Activated CD4-positive, alpha-beta T cell treated with anti-CD3 and anti-CD28 coated beads for 36 hours (primary cell): ENCODE results near the gene ZKSCAN1. TPM values are rescaled to one million over a fixed set of nuclear protein-coding genes. Genes with fewer than 3 reads are reported as not detected.

ENCODE experiments used
- ATAC-seq: fragments of 200-7000 bp; cut with Tn5 transposase; one replicate; pipeline ENCODE4 v1.10.0; 2021; ENCODE audit warnings: mild to moderate bottlenecking, moderate library complexity
- CTCF ChIA-PET: fragments of 350-600 bp; sonication (Branson Sonifier 250); formaldehyde crosslinking; loops from one replicate; lab custom pipeline; 2021; ENCODE audit warnings: antibody characterized with exemption; lab: Charles Lee
- POLR2A ChIA-PET: fragments of 350-600 bp; sonication (Branson Sonifier 250); formaldehyde crosslinking; loops from one replicate; lab custom pipeline; 2021; ENCODE audit warnings: antibody characterized with exemption, inconsistent platforms; lab: Charles Lee
- DNase-seq: peaks from one replicate; pipeline ENCODE4 v3.0.0-alpha.2; 2020
- H3K27ac Mint-ChIP-seq: one replicate; pipeline ENCODE4 v1.8.0; 2021; ENCODE audit warnings: mixed read lengths
- H3K27me3 Mint-ChIP-seq: one replicate; pipeline ENCODE4 v1.8.0; 2021; ENCODE audit warnings: mixed read lengths
- H3K36me3 Mint-ChIP-seq: one replicate; pipeline ENCODE4 v1.8.0; 2021; ENCODE audit warnings: low read depth, mixed read lengths
- H3K4me1 Mint-ChIP-seq: one replicate; pipeline ENCODE4 v1.8.0; 2021; ENCODE audit warnings: mixed read lengths
- H3K4me3 Mint-ChIP-seq: one replicate; pipeline ENCODE4 v1.8.0; 2021; ENCODE audit warnings: mild to moderate bottlenecking, moderate library complexity, mixed read lengths
- H3K9me3 Mint-ChIP-seq: one replicate; pipeline ENCODE4 v1.8.0; 2021; ENCODE audit warnings: low read depth, mixed read lengths
- intact Hi-C, 2 experiments: fragments of 100-400 bp; cut with DNase I in 1 of 2; cut with micrococcal nuclease in 1 of 2; formaldehyde crosslinking; loops; one replicate each; pipeline versions ENCODE4 v1.14.2 to v1.15.1; 2022 to 2024; cut with DNase I, micrococcal nuclease
- total RNA-seq, 2 experiments: library from RNA; stranded (reverse); gene quantifications; one replicate each; pipeline ENCODE4 v1.2.3, GENCODE V29; 2021

The ZKSCAN1 gene
- total RNA-seq, 2 experiments from 2014 or later = 45.2 to 62.9 TPM

- peaks cover 66% of the 10 kb centered on the region for H3K4me1 Mint-ChIP-seq
- ChIA-PET POLR2A (no interaction called here), CTCF (interaction anchor here (0.7 to 1.2 kb wide), 4 partner anchors 25 to 104 kb away, joined by 3 to 6 read pairs (median 3); no protein-coding TSS in a partner anchor)
- peaks cover 32% of the 10 kb centered on the region for H3K36me3 Mint-ChIP-seq
- H3K9me3 Mint-ChIP-seq = no peaks in the 10 kb centered on the region
- ATAC-seq (no peak), DNase-seq (no peak)
- H3K4me3 Mint-ChIP-seq = no peak overlapping the region
- intact Hi-C loops = loop anchor here (5.0 to 10.0 kb wide), 3 partner anchors 35 to 528 kb away; partner anchors contain the start of gene ZNF3 (in 1 of the 2)
- peak overlapping the region; percentile 5 for H3K27ac Mint-ChIP-seq
- no peaks in the 10 kb centered on the region for H3K27me3 Mint-ChIP-seq
Observed at GRCh38 chr7:100017300-100017699, 1.9 kb downstream of the ZKSCAN1 start.

GRCh38 chr7:100017875-100018274, 2.5 kb downstream of the ZKSCAN1 start:
- Mint-ChIP-seq H3K4me3 (no peak overlapping the region), H3K4me1 (peaks cover 66% of the 10 kb centered on the region), H3K27me3 (no peaks in the 10 kb centered on the region), H3K36me3 (peaks cover 34% of the 10 kb centered on the region), H3K27ac (peak overlapping the region; percentile 34), H3K9me3 (no peaks in the 10 kb centered on the region)
- ChIA-PET CTCF (interaction anchor here (1.2 kb wide), 1 partner anchor 105 kb away, joined by 3 read pairs; no protein-coding TSS in a partner anchor), POLR2A (no interaction called here)
- DNase-seq (no peak), ATAC-seq (no peak)
- intact Hi-C loops = loop anchor here (5.0 to 10.0 kb wide), 3 partner anchors 34 to 527 kb away; partner anchors contain the start of gene ZNF3 (in 1 of the 2)

GRCh38 chr7:100019908-100020307, 4.5 kb downstream of the ZKSCAN1 start:
- ChIA-PET CTCF (interaction anchor here (1.0 to 1.4 kb wide), 3 partner anchors 13 to 106 kb away, joined by 3 to 4 read pairs (median 3); no protein-coding TSS in a partner anchor), POLR2A (interaction anchor here (0.6 to 1.0 kb wide), 2 partner anchors 30 to 71 kb away, joined by 3 read pairs; no protein-coding TSS in a partner anchor)
- peak; percentile 43 for ATAC-seq
- H3K36me3 Mint-ChIP-seq = peaks cover 52% of the 10 kb centered on the region
- H3K27me3 Mint-ChIP-seq = no peaks in the 10 kb centered on the region
- peaks cover 67% of the 10 kb centered on the region for H3K4me1 Mint-ChIP-seq
- intact Hi-C loops = loop anchor here (2.0 to 10.0 kb wide), 4 partner anchors 23 to 525 kb away; partner anchors contain the start of gene ZNF3 (in 1 of the 2)
- peak overlapping the region; percentile 1 for H3K4me3 Mint-ChIP-seq
- no peaks in the 10 kb centered on the region for H3K9me3 Mint-ChIP-seq
- H3K27ac Mint-ChIP-seq = peak overlapping the region; percentile 55
- DNase-seq = peak; percentile 42

DNA sequence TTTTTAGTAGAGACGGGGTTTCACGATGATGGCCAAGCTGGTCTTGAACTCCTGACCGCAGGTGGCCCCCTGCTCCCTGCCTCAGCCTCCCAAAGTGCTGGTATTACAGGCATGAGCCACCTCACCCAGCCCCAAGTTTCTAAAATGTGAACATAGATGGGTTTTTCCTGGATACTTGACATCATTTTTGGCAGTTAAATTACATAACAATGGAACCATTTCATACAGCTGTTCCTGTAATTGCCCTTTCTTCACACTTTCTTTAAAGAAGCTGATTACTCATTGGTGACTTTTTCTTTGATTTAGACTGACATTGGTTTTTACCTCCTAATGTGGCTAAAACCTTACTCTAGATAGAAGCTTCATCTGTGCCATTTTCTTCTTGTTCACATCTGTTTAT, 5.9 kb downstream of the ZKSCAN1 start:
- Mint-ChIP-seq H3K27ac (peak overlapping the region; percentile 47), H3K27me3 (no peaks in the 10 kb centered on the region), H3K4me3 (no peak overlapping the region), H3K9me3 (no peaks in the 10 kb centered on the region), H3K4me1 (peaks cover 69% of the 10 kb centered on the region), H3K36me3 (peaks cover 60% of the 10 kb centered on the region)
- ChIA-PET POLR2A (interaction anchor here (0.6 kb wide), 1 partner anchor 203 kb away, joined by 5 read pairs; no protein-coding TSS in a partner anchor), CTCF (interaction anchor here (0.5 to 2.6 kb wide), 8 partner anchors 12 to 252 kb away, joined by 3 to 9 read pairs (median 3); no protein-coding TSS in a partner anchor)
- intact Hi-C loops = loop anchor here in 1 of 2 experiments (2.0 kb wide), 1 partner anchor 22 kb away; no protein-coding TSS in a partner anchor
- peak; percentile 29 for DNase-seq
- ATAC-seq = peak; percentile 57

- ChIA-PET POLR2A (no interaction called here), CTCF (interaction anchor here (1.2 to 2.6 kb wide), 3 partner anchors 29 to 95 kb away, joined by 3 to 9 read pairs (median 5); no protein-coding TSS in a partner anchor)
- Mint-ChIP-seq H3K4me1 (peaks cover 59% of the 10 kb centered on the region), H3K27me3 (no peaks in the 10 kb centered on the region), H3K4me3 (no peak overlapping the region), H3K9me3 (no peaks in the 10 kb centered on the region), H3K27ac (peak overlapping the region; percentile 67), H3K36me3 (peaks cover 57% of the 10 kb centered on the region)
- DNase-seq = no peak
- intact Hi-C loops = no loop called here
- ATAC-seq = no peak
Observed at GRCh38 chr7:100022621-100023020, 7.2 kb downstream of the ZKSCAN1 start.

- intact Hi-C loops = no loop called here
- no peak for DNase-seq
- Mint-ChIP-seq H3K36me3 (peaks cover 54% of the 10 kb centered on the region), H3K4me1 (peaks cover 52% of the 10 kb centered on the region), H3K27ac (no peak overlapping the region), H3K4me3 (no peak overlapping the region), H3K9me3 (no peaks in the 10 kb centered on the region), H3K27me3 (no peaks in the 10 kb centered on the region)
- ChIA-PET CTCF (no interaction called here), POLR2A (no interaction called here)
- no peak for ATAC-seq
Observed at GRCh38 chr7:100023526-100023925, 8.1 kb downstream of the ZKSCAN1 start.

DNA sequence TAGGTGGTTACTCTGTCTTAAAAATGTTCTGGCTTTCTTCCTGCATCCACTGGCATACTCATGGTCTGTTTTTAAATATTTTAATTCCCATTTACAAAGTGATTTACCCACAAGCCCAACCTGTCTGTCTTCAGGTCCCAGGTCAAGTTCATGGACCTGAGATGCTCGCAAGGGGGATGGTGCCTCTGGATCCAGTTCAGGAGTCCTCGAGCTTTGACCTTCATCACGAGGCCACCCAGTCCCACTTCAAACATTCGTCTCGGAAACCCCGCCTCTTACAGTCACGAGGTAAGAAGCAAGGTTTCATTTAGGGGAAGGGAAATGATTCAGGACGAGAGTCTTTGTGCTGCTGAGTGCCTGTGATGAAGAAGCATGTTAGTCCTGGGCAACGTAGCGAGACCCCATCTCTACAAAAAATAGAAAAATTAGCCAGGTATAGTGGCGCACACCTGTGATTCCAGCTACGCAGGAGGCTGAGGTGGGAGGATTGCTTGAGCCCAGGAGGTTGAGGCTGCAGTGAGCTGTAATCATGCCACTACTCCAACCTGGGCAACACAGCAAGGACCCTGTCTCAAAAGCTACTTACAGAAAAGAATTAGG, 8.7 kb downstream of the ZKSCAN1 start:
- peak overlapping the region; percentile 31 for H3K27ac Mint-ChIP-seq
- POLR2A ChIA-PET = no interaction called here
- H3K4me1 Mint-ChIP-seq = peaks cover 46% of the 10 kb centered on the region

DNA sequence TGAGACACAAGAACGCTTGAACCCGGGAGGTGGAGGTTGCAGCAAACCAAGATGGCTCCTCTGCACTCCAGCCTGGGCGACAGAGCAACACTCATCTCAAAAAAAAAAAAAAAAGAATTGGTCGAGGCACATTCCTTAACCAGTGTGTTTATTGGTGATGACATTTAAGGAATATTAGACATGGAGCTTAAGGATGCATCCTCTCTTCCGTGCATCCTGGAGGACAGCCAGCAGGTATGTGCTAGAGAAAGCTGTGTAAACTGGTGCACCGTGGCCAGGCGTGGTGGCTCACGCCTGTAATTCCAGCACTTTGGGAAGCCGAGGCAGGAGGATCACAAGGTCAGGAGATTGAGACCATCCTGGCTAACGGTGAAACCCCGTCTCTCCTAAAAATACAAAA, 11.8 kb downstream of the ZKSCAN1 start:
- DNase-seq (no peak), ATAC-seq (no peak)
- POLR2A ChIA-PET = no interaction called here
- peaks cover 22% of the 10 kb centered on the region for H3K4me1 Mint-ChIP-seq
- no peak overlapping the region for H3K4me3 Mint-ChIP-seq
- CTCF ChIA-PET = interaction anchor here (0.7 to 1.6 kb wide), 2 partner anchors 24 to 554 kb away, joined by 3 to 4 read pairs; no protein-coding TSS in a partner anchor
- intact Hi-C loops = no loop called here
- H3K9me3 Mint-ChIP-seq = no peaks in the 10 kb centered on the region
- peaks cover 54% of the 10 kb centered on the region for H3K36me3 Mint-ChIP-seq
- H3K27ac Mint-ChIP-seq = no peak overlapping the region
- H3K27me3 Mint-ChIP-seq = no peaks in the 10 kb centered on the region

More for the DNA sequence above, 8.7 kb downstream of the ZKSCAN1 start:
- Mint-ChIP-seq H3K4me3 (no peak overlapping the region), H3K9me3 (no peaks in the 10 kb centered on the region), H3K27me3 (no peaks in the 10 kb centered on the region), H3K36me3 (peaks cover 49% of the 10 kb centered on the region)
- DNase-seq (no peak), ATAC-seq (no peak)
- CTCF ChIA-PET = interaction anchor here (0.8 to 1.1 kb wide), 2 partner anchors 8 to 30 kb away, joined by 3 read pairs; no protein-coding TSS in a partner anchor
- intact Hi-C loops = no loop called here

DNA sequence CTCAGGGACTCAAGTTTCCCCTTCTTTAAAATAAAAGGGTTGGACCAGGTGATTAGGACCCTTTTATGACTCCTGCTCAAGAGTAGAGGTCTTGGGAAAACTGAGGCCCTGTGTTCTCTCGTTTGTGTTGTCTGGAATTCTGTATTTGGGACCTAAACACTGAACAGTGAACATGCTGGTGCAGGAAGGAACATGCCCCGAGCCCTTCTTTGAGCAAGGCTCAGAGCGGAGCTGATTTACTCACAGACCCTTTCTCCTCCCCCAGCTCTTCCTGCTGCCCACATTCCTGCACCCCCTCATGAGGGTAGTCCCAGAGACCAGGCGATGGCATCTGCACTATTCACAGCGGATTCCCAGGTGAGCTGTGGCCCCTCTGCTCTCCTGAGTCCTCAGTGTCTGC, 14.2 kb downstream of the ZKSCAN1 start:
- POLR2A ChIA-PET = interaction anchor here (0.7 kb wide), 1 partner anchor 639 kb away, joined by 3 read pairs; no protein-coding TSS in a partner anchor
- H3K36me3 Mint-ChIP-seq = peaks cover 55% of the 10 kb centered on the region
- no peak for DNase-seq
- H3K4me1 Mint-ChIP-seq = peaks cover 9% of the 10 kb centered on the region
- H3K4me3 Mint-ChIP-seq = no peak overlapping the region
- H3K27me3 Mint-ChIP-seq = no peaks in the 10 kb centered on the region
- no peak for ATAC-seq
- no peak overlapping the region for H3K27ac Mint-ChIP-seq
- H3K9me3 Mint-ChIP-seq = no peaks in the 10 kb centered on the region
- CTCF ChIA-PET = interaction anchor here (0.6 to 1.9 kb wide), 4 partner anchors 19 to 52 kb away, joined by 3 to 4 read pairs (median 4); no protein-coding TSS in a partner anchor
- intact Hi-C loops = no loop called here

GRCh38 chr7:100033526-100033925, 18.1 kb downstream of the ZKSCAN1 start:
- H3K9me3 Mint-ChIP-seq = no peaks in the 10 kb centered on the region
- ChIA-PET CTCF (interaction anchor here (0.6 to 1.0 kb wide), 3 partner anchors 13 to 596 kb away, joined by 3 to 4 read pairs (median 4); no protein-coding TSS in a partner anchor), POLR2A (no interaction called here)
- H3K4me1 Mint-ChIP-seq = no peaks in the 10 kb centered on the region
- no peak overlapping the region for H3K27ac Mint-ChIP-seq
- DNase-seq = no peak
- no peak for ATAC-seq
- H3K36me3 Mint-ChIP-seq = peaks cover 58% of the 10 kb centered on the region
- H3K4me3 Mint-ChIP-seq = no peak overlapping the region
- intact Hi-C loops = no loop called here
- H3K27me3 Mint-ChIP-seq = no peaks in the 10 kb centered on the region

GRCh38 chr7:100034871-100035510, 19.6 kb downstream of the ZKSCAN1 start:
- Mint-ChIP-seq H3K4me1 (no peaks in the 10 kb centered on the region), H3K27me3 (no peaks in the 10 kb centered on the region), H3K4me3 (no peak overlapping the region), H3K9me3 (no peaks in the 10 kb centered on the region), H3K36me3 (peaks cover 53% of the 10 kb centered on the region), H3K27ac (no peak overlapping the region)
- ATAC-seq = no peak
- ChIA-PET CTCF (interaction anchor here (0.6 to 1.4 kb wide), 2 partner anchors 23 to 106 kb away, joined by 3 read pairs; no protein-coding TSS in a partner anchor), POLR2A (no interaction called here)
- intact Hi-C loops = no loop called here
- no peak for DNase-seq
